Sigmoid colon (tissue), 7 donors: ENCODE data around the gene SCP2D1. TPM values are rescaled to one million over a fixed set of nuclear protein-coding genes. Genes with fewer than 3 reads are reported as not detected.

ENCODE experiments used
- DNase-seq: peaks from one replicate; pipeline ENCODE4 v3.0.0-alpha.2; 2019
- H3K27ac ChIP-seq, 4 donors: fragments of 200-600 bp; sonication (generic); one replicate each; pipeline ENCODE4 v1.5.1; 2016 to 2019; ENCODE audit warnings: mild to moderate bottlenecking in 1 of 4
- H3K27me3 ChIP-seq, 3 donors: fragments of 200-600 bp; sonication (generic); one replicate each; pipeline ENCODE4 v1.5.1; 2019; ENCODE audit warnings: mild to moderate bottlenecking in 1 of 3
- H3K36me3 ChIP-seq, 4 donors: fragments of 200-600 bp; sonication (generic); one replicate each; pipeline ENCODE4 v1.5.1; 2016 to 2019
- H3K4me1 ChIP-seq, 4 donors: fragments of 200-600 bp; sonication (generic); one replicate each; pipeline ENCODE4 v1.5.1; 2017 to 2019
- H3K4me3 ChIP-seq, 4 donors: fragments of 200-600 bp; sonication (generic); one replicate each; pipeline ENCODE4 v1.5.1; 2017 to 2019; ENCODE audit warnings: mild to moderate bottlenecking in 2 of 4, moderate library complexity in 1 of 4
- H3K9me3 ChIP-seq, 4 donors: fragments of 200-600 bp in 3 of 4; sonication (generic) in 3 of 4; one replicate each; pipeline versions ENCODE4 v1.5.1 to v1.6.1; 2013 to 2019
- EP300 ChIP-seq, 4 donors: sonication (generic); formaldehyde crosslinking; IDR thresholded peaks; one replicate each; pipeline ENCODE4 v1.6.1; 2017; ENCODE audit warnings: antibody characterized with exemption in 4 of 4
- POLR2A ChIP-seq, 2 donors: fragments of 450-650 bp; IDR thresholded peaks; one replicate each; pipeline ENCODE4 v1.6.1; 2016; ENCODE audit warnings: antibody characterized with exemption in 2 of 2, mild to moderate bottlenecking in 2 of 2, moderate library complexity in 2 of 2
- POLR2AphosphoS5 ChIP-seq, 4 donors: sonication (generic); formaldehyde crosslinking; IDR thresholded peaks; one replicate each; pipeline ENCODE4 v1.6.1; 2017; ENCODE audit warnings: antibody characterized with exemption in 4 of 4
- WGBS, 2 donors: extraction: QIAGEN DNeasy Blood & Tissue Kit; methylation state at CpG; one replicate each; pipeline ENCODE4 v1.1.7; 2013; 5-methylcytosine and 5-hydroxymethylcytosine counted together
- intact Hi-C: fragments of 100-400 bp; cut with DNase I; formaldehyde crosslinking; loops from one replicate; pipeline ENCODE4 v1.15.1; 2023
- polyA plus RNA-seq, 3 donors: library from polyadenylated mRNA; stranded (reverse); fragments of 200-250 nt; gene quantifications; one replicate each; pipeline ENCODE4 v1.2.3, GENCODE V29; 2013
- total RNA-seq, 4 donors: library from RNA; depleted of rRNA; stranded (reverse); fragments of >200 nt; gene quantifications; one replicate each; pipeline ENCODE4 v1.1.0, GENCODE V29; 2016
- TF ChIP-seq, protein P1 (sequence below), 4 experiments: fragments of 450-650 bp in 3 of 4; fragments of 200-600 bp in 1 of 4; IDR thresholded peaks; one replicate each; pipeline ENCODE4 v1.5.1; 2016 to 2019; ENCODE audit warnings: antibody characterized with exemption in 4 of 4, mild to moderate bottlenecking in 3 of 4, moderate library complexity in 2 of 4
- donor health status: healthy with polysubstance abuse.
- donor health status: Bipolar disorder and iron deficiency.
- donor health status: healthy.

The SCP2D1 gene
- total and polyA plus RNA-seq, 7 donors: 0.99 TPM; not detected in 6

DNA sequence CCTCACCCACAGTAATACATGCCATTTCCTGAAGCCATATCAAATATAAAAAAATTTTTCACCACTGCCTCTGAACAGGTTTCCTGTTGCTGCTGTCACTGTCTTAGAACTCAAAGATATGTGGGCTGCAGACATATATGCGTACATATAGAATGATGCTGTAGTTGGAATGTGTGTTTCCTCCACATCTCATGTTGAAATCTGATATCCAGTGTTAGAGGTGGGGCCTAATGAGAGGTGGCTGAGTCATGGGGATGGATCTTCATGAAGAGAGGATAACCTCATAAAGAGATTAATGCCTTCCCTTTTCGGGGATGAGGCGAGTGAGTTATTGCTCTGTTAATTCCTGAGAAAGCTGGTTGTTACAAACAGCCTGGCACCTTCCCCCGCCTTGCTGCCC, 7.7 kb upstream of the SCP2D1 start:
- intact Hi-C loops: no loop called here

DNA sequence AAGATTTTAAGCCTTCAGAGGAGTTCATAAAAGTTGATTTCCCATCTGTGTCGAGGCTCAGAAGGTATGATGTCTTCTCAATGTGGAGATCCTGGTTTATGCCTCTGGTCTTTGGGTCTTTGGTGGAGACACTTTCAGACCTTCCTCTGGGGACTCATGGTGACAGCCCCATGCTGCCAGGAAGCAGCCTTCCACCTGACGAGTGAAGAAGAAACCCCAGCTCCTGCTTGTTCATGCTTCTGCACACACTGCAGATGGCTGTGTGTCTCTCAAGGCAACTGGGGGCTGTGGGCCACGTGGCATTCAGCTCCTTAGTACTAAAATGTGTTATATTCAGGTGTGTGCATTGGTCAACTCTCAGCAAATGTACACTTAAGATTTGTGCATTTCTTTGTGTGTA, 4.9 kb upstream of the SCP2D1 start:
- 35 to 55% methylated on average over 3 of the region's 3 CpGs for WGBS, 2 donors
- H3K27ac ChIP-seq: no peak overlapping the region
- H3K9me3 ChIP-seq: no peaks in the 10 kb centered on the region
- no peaks in the 10 kb centered on the region for H3K36me3 ChIP-seq
- H3K27me3 ChIP-seq: no peaks in the 10 kb centered on the region
- intact Hi-C loops: no loop called here
- H3K4me3 ChIP-seq: no peak overlapping the region
- no peaks in the 10 kb centered on the region for H3K4me1 ChIP-seq
- TF ChIP-seq, protein P1, sequence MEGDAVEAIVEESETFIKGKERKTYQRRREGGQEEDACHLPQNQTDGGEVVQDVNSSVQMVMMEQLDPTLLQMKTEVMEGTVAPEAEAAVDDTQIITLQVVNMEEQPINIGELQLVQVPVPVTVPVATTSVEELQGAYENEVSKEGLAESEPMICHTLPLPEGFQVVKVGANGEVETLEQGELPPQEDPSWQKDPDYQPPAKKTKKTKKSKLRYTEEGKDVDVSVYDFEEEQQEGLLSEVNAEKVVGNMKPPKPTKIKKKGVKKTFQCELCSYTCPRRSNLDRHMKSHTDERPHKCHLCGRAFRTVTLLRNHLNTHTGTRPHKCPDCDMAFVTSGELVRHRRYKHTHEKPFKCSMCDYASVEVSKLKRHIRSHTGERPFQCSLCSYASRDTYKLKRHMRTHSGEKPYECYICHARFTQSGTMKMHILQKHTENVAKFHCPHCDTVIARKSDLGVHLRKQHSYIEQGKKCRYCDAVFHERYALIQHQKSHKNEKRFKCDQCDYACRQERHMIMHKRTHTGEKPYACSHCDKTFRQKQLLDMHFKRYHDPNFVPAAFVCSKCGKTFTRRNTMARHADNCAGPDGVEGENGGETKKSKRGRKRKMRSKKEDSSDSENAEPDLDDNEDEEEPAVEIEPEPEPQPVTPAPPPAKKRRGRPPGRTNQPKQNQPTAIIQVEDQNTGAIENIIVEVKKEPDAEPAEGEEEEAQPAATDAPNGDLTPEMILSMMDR (IDR thresholded peaks at IDR 0.05): no peak
- TF ChIP-seq POLR2AphosphoS5 (IDR thresholded peaks at IDR 0.05) (no peak), EP300 (IDR thresholded peaks at IDR 0.05) (no peak), POLR2A (IDR thresholded peaks at IDR 0.05) (no peak)
- no peak for DNase-seq

More for the DNA sequence above, 7.7 kb upstream of the SCP2D1 start:
- no peak for TF ChIP-seq POLR2A (IDR thresholded peaks at IDR 0.05)
- TF ChIP-seq POLR2AphosphoS5 (IDR thresholded peaks at IDR 0.05): no peak
- TF ChIP-seq, protein P1 (IDR thresholded peaks at IDR 0.05): no peak
- TF ChIP-seq EP300 (IDR thresholded peaks at IDR 0.05): no peak
- H3K36me3 ChIP-seq: no peaks in the 10 kb centered on the region
- no peaks in the 10 kb centered on the region for H3K4me1 ChIP-seq
- 67 to 80% methylated on average over 4 of the region's 4 CpGs for WGBS, 2 donors
- H3K9me3 ChIP-seq: no peaks in the 10 kb centered on the region
- H3K27me3 ChIP-seq: no peaks in the 10 kb centered on the region
- no peak overlapping the region for H3K27ac ChIP-seq
- H3K4me3 ChIP-seq: no peak overlapping the region
- no peak for DNase-seq

DNA sequence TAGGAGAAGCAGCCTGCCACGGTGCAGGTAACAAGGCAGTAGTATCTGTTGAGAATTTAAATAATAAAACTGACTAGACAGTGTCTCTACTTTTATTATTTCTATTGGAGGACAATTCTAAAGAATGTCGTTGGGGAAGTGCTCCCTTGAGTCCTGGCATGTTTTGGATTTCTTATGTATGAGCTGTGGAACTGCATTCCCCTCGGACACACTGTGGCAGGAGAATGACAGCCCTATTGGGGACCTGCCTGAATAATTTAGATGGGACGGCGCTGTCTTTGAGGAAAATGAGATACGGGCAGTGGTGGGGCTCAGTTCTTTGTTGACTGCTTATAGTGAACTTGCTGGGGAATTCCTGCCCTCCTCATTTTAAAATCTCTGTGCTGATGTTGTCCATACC, 2.4 kb upstream of the SCP2D1 start:
- no peaks in the 10 kb centered on the region for H3K36me3 ChIP-seq
- H3K4me3 ChIP-seq: no peak overlapping the region
- no peak overlapping the region for H3K27ac ChIP-seq
- WGBS, 2 donors: 88 to 90% methylated on average over 6 of the region's 6 CpGs
- no peaks in the 10 kb centered on the region for H3K9me3 ChIP-seq
- H3K27me3 ChIP-seq: no peaks in the 10 kb centered on the region
- intact Hi-C loops: no loop called here
- H3K4me1 ChIP-seq: no peaks in the 10 kb centered on the region
- DNase-seq: no peak
- TF ChIP-seq POLR2A (IDR thresholded peaks at IDR 0.05) (no peak), EP300 (IDR thresholded peaks at IDR 0.05) (no peak), POLR2AphosphoS5 (IDR thresholded peaks at IDR 0.05) (no peak)
- TF ChIP-seq, protein P1 (IDR thresholded peaks at IDR 0.05): no peak

DNA sequence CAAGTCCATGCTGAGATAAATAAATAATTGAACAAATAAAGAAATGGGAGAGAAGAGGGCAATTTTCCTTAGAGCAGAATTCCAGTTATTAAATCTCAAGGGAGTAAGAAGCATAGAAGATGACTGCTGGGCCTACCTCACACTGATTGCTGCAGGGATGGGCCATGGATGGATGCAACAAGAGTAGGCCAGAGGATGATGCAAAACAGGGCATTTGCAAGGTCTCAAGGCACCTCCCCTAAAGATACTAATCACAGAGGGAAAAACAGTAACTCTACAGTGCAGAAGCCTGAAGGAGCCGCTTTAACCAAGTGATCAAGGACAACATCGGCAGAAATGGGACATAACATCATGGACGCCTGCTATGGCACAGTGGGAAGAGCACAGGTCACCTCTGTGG, 1.7 kb upstream of the SCP2D1 start:
- Histone ChIP-seq H3K9me3 (no peaks in the 10 kb centered on the region), H3K4me1 (no peaks in the 10 kb centered on the region), H3K36me3 (no peaks in the 10 kb centered on the region), H3K27me3 (no peaks in the 10 kb centered on the region), H3K27ac (no peak overlapping the region), H3K4me3 (no peak overlapping the region)
- WGBS, 2 donors: 96 to 97% methylated on average over 3 of the region's 3 CpGs
- no peak for DNase-seq
- intact Hi-C loops: no loop called here
- TF ChIP-seq, protein P1 (IDR thresholded peaks at IDR 0.05): no peak
- no peak for TF ChIP-seq POLR2AphosphoS5 (IDR thresholded peaks at IDR 0.05)
- TF ChIP-seq EP300 (IDR thresholded peaks at IDR 0.05): no peak
- TF ChIP-seq POLR2A (IDR thresholded peaks at IDR 0.05): no peak
